ENCODE measurements around the gene AFF1. TPM values are rescaled to one million over a fixed set of nuclear protein-coding genes. Genes with fewer than 3 reads are reported as not detected.

The AFF1 gene
- total and polyA plus RNA-seq, 2 of the 4 experiments (the other 2 are of a cell fraction): 7.0 to 9.6 TPM

GRCh38 chr4:87032884-87033533 is 98.2 kb downstream of the AFF1 start:
- in situ Hi-C loops (cut with MboI; ENCODE audit: low sequenced_read_pairs): no loop called here
- peak; percentile 83 for DNase-seq
- intact Hi-C loops (cut with micrococcal nuclease): no loop called here
- Histone ChIP-seq H2BK15ac (ENCODE audit: low read depth, low read length) (no peak overlapping the region), H3K4me2 (ENCODE audit: low read depth, low read length) (peak overlapping the region; percentile 70), H3K18ac (ENCODE audit: low read depth, low read length) (0 out of 2 replicates have a peak overlapping the region, but pooled peaks have one; percentile 38), H3K23ac (ENCODE audit: low read depth, low read length) (no peak overlapping the region), H3K14ac (replicated peaks; ENCODE audit: low read depth, low read length) (no peak overlapping the region), H2BK20ac (ENCODE audit: low read depth, low read length) (no peak overlapping the region), H3K27ac (ENCODE audit: insufficient read depth, low read length) (peak overlapping the region; percentile 43; the same call in 1 of the 2 replicates), H3K9me3 (ENCODE audit: control insufficient read depth, insufficient read depth, low read length) (no peaks in the 10 kb centered on the region), H3K4me1 (ENCODE audit: control insufficient read depth, insufficient read depth, low read length) (peaks cover 26% of the 10 kb centered on the region), H3K79me1 (ENCODE audit: low read depth in 1 of 2, low read length in 2 of 2) (peaks cover 41 to 82% of the 10 kb centered on the region in 2 experiments), H2BK120ac (ENCODE audit: low read depth, low read length) (no peak overlapping the region), H3K56ac (ENCODE audit: extremely low read depth, insufficient read depth, low read length) (no peak overlapping the region), H4K8ac (ENCODE audit: low read depth in 2 of 2, low read length in 2 of 2) (no peak overlapping the region), H3K9ac (ENCODE audit: low read depth, low read length) (no peak overlapping the region), H2AK9ac (replicated peaks; ENCODE audit: low read depth, low read length, poor library complexity) (no peak overlapping the region), H2AK5ac (ENCODE audit: low read depth, low read length) (peak overlapping the region; percentile 13; the same call in 1 of the 2 replicates), H4K91ac (ENCODE audit: insufficient read depth, low read depth, low read length) (no peak overlapping the region), H3K27me3 (ENCODE audit: control insufficient read depth, insufficient read depth, low read length) (no peaks in the 10 kb centered on the region), H3K4ac (ENCODE audit: low read depth, low read length) (no peak overlapping the region), H2BK5ac (ENCODE audit: low read depth, low read length, poor library complexity, severe bottlenecking) (peak overlapping the region; percentile 35), H4K5ac (ENCODE audit: low read depth, low read length) (no peak overlapping the region), H3K9me1 (ENCODE audit: insufficient read depth, low read length) (peaks cover 12% of the 10 kb centered on the region; the same call in 1 of the 2 replicates), H3K36me3 (ENCODE audit: control insufficient read depth, insufficient read depth, low read length) (no peaks in the 10 kb centered on the region; the same call in 1 of the 2 replicates), H4K20me1 (ENCODE audit: insufficient read depth, low read length) (peaks cover 39% of the 10 kb centered on the region), H3K4me3 (ENCODE audit: insufficient read depth, low read depth, low read length) (no peak overlapping the region), H2AFZ (replicated peaks; ENCODE audit: low read length, poor library complexity) (no peak overlapping the region)
- TF ChIP-seq CEBPB (IDR thresholded peaks at IDR 0.05; ENCODE audit: low read depth, low read length) (peak; percentile 77), SMC3 (IDR thresholded peaks at IDR 0.05; ENCODE audit: low read depth, low read length) (no peak)
- ATAC-seq (ENCODE audit: low read depth): peak; percentile 46
- CTCF ChIA-PET: no interaction called here
- WGBS, 2 experiments (ENCODE audit: extremely low coverage in 2 of 2, insufficient read length in 1 of 2): 20% methylated on average over 1 of the region's 3 CpGs; no CpG with 5 or more reads in 1 of the 2 experiments
- dilution Hi-C loops (cut with HindIII; ENCODE audit: low sequenced_read_pairs, unreplicated experiment): no loop called here
- no TSS peak for BruUV-seq (replicated peaks)
- POLR2A ChIA-PET (ENCODE audit: unreplicated experiment): no interaction called here

Measured in IMR-90 (cell line).